Ectodermal cell (in vitro differentiated cells): ENCODE results near the gene NID2.

Source experiments
- H3K27ac ChIP-seq: 2 replicates; pipeline ENCODE4 v1.7.0; 2013; ENCODE audit warnings: mild to moderate bottlenecking, low read depth, low read length; ENCODE audit not compliant: insufficient read depth, poor library complexity, severe bottlenecking
- H3K27me3 ChIP-seq: 2 replicates; pipeline ENCODE4 v1.7.0; 2013; ENCODE audit warnings: mild to moderate bottlenecking, low read length; ENCODE audit not compliant: insufficient read depth, control insufficient read depth, poor library complexity, severe bottlenecking
- H3K36me3 ChIP-seq: one replicate; pipeline ENCODE4 v1.7.0; 2013; ENCODE audit warnings: low read length; ENCODE audit not compliant: control insufficient read depth, insufficient read depth
- H3K4me1 ChIP-seq: one replicate; pipeline ENCODE4 v1.7.0; 2013; ENCODE audit warnings: low read length; ENCODE audit not compliant: control insufficient read depth, insufficient read depth
- H3K4me3 ChIP-seq: 2 replicates; pipeline ENCODE4 v1.7.0; 2013; ENCODE audit warnings: low read depth, low read length, control low read depth; ENCODE audit not compliant: insufficient read depth
- H3K9me3 ChIP-seq: 2 replicates; pipeline ENCODE4 v1.7.0; 2013; ENCODE audit warnings: mild to moderate bottlenecking, low read length, moderate library complexity; ENCODE audit not compliant: control insufficient read depth
- WGBS, 2 experiments: methylation state at CpG; one replicate each; pipeline ENCODE4 v1.1.7; 2013; ENCODE audit warnings: missing lambda C conversion rate in 2 of 2; 5-methylcytosine and 5-hydroxymethylcytosine counted together

The NID2 gene

DNA sequence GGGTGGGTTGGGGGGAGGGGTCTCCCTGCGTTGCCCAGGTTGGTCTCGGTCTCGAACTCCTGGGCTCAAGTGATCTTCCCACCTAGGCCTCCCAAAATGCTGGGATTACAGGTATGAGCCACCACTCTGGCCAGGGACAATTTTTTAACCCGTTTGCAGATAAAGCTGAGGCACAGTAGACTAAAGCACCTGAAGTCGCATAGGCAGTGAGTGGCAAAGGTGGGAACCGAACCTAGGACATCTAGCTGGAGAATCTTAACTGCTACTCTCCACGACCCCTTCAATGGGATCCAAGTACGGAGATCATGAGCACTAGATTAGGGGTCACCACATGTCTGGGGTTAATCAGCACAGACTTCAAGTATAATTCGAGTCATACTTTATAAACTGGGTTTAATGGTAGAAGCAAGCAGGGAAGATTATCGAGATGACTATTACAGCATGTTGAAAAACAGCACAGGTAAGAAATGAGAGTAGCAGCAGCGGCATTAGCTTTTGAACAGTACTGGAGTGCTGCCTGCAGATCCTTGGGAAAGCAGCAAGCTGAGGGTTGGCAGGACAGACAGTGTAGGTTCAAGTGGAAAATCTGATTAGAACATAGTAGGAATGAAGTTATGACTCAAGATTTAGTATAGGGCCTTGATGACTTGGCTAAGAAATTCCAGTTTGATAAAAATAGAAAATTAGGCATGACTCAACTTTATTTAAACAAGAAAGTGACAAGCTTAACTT lies 23.9 kb downstream of the NID2 start:
- Histone ChIP-seq H3K9me3 (no peaks in the 10 kb centered on the region), H3K4me3 (no peak overlapping the region), H3K4me1 (no peaks in the 10 kb centered on the region), H3K27ac (no peak overlapping the region), H3K27me3 (no peaks in the 10 kb centered on the region), H3K36me3 (no peaks in the 10 kb centered on the region)
- WGBS, 2 experiments = 86 to 87% methylated on average over 11 of the region's 11 CpGs

DNA sequence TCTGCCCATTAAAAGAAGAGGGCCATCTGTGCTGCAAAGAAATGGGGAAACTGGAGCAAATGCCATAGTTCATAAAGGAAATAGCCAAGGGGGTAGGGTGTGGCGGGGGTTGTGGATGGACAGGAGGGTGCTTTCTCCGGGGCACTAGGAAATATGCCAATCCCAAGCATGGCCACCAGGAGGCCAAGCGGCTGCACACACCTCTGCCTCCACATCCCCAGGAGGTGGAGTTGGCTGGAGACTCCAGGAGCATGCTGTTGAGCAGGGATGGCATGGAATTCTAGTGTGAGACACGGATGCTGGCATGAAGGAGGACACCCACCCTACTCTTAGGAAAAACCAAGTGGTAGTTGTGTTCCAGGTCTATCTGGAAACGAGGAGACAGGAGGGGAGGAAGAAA lies 25.2 kb downstream of the NID2 start:
- Histone ChIP-seq H3K4me3 (no peak overlapping the region), H3K27ac (no peak overlapping the region), H3K36me3 (no peaks in the 10 kb centered on the region), H3K4me1 (no peaks in the 10 kb centered on the region), H3K27me3 (no peaks in the 10 kb centered on the region), H3K9me3 (no peaks in the 10 kb centered on the region)
- WGBS, 2 experiments = 49% methylated on average over 4 to 5 of the region's 5 CpGs

GRCh38 chr14:52042371-52043289 lies 26.2 kb downstream of the NID2 start:
- no peaks in the 10 kb centered on the region for H3K9me3 ChIP-seq
- 78 to 82% methylated on average over 8 of the region's 8 CpGs for WGBS, 2 experiments
- H3K4me1 ChIP-seq = no peaks in the 10 kb centered on the region
- H3K36me3 ChIP-seq = peaks cover 3% of the 10 kb centered on the region
- no peaks in the 10 kb centered on the region for H3K27me3 ChIP-seq
- H3K4me3 ChIP-seq = no peak overlapping the region
- H3K27ac ChIP-seq = no peak overlapping the region

GRCh38 chr14:52040598-52040997 lies 28.3 kb downstream of the NID2 start:
- Histone ChIP-seq H3K27ac (no peak overlapping the region), H3K4me1 (no peaks in the 10 kb centered on the region), H3K36me3 (peaks cover 3% of the 10 kb centered on the region), H3K9me3 (no peaks in the 10 kb centered on the region), H3K4me3 (no peak overlapping the region), H3K27me3 (no peaks in the 10 kb centered on the region)
- WGBS, 2 experiments = 94 to 95% methylated on average over 7 of the region's 7 CpGs

- no peak overlapping the region for H3K4me3 ChIP-seq
- 89 to 93% methylated on average over 4 to 6 of the region's 7 CpGs for WGBS, 2 experiments
- H3K9me3 ChIP-seq = no peaks in the 10 kb centered on the region
- no peak overlapping the region for H3K27ac ChIP-seq
- peaks cover 3% of the 10 kb centered on the region for H3K36me3 ChIP-seq
- H3K4me1 ChIP-seq = no peaks in the 10 kb centered on the region
- H3K27me3 ChIP-seq = no peaks in the 10 kb centered on the region
Observed at GRCh38 chr14:52039124-52039815, 29.6 kb downstream of the NID2 start.

- Histone ChIP-seq H3K9me3 (no peaks in the 10 kb centered on the region), H3K4me1 (peaks cover 8% of the 10 kb centered on the region), H3K4me3 (no peak overlapping the region), H3K27ac (no peak overlapping the region), H3K36me3 (no peaks in the 10 kb centered on the region), H3K27me3 (no peaks in the 10 kb centered on the region)
- WGBS, 2 experiments = 64 to 73% methylated on average over 9 of the region's 10 CpGs
Observed at GRCh38 chr14:52033101-52033642, 35.7 kb downstream of the NID2 start.

DNA sequence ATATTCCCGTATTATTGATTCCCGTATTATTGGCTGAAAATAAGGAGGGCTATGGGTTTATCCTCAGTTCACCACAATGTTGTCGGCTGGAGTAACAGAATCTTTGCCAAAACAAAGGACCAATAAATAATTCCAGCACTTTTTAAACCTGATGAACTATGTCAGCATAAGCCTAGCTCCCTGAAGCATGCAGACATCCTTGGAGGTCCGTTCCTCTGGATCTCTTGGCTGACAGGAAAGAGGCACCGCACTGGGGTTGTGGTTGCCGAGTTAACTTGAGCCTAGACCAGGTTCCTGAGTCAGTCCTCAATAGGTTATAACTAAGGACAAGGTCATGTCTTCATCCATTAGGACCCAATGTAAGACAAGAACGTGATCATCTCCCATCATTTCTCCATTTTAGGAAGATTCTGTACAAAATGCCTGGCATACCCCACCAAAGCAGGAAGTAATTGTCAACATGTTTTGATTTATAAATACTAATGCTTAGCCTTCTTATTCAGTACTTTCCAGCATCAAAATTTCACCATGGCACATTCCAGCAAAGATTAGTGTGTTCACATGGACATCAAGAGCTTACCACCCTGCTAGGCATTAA lies 36.6 kb downstream of the NID2 start:
- Histone ChIP-seq H3K27me3 (no peaks in the 10 kb centered on the region), H3K36me3 (no peaks in the 10 kb centered on the region), H3K4me3 (no peak overlapping the region), H3K4me1 (peaks cover 8% of the 10 kb centered on the region), H3K9me3 (no peaks in the 10 kb centered on the region), H3K27ac (no peak overlapping the region)
- WGBS, 2 experiments = 80 to 83% methylated on average over 7 of the region's 7 CpGs

DNA sequence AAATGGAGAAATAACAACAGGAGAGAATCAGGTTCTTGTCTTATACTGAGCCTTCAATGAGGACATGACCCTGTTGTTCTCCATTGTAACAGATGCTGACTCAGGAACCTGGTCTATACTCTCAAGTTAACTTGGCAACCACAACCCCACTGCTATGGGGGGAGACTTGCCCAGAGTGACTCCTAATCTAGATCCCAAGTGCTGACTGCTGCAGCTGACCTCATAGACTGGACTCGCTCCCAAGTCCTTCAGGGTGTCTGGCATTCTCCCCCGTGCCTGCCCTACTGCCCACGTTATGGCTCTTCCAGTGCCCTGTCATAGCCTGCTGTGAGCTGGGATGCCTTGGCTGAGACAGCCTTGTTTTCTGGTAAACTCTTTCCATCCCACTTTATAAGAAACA lies 37.1 kb downstream of the NID2 start:
- Histone ChIP-seq H3K4me3 (no peak overlapping the region), H3K27ac (no peak overlapping the region), H3K4me1 (peaks cover 8% of the 10 kb centered on the region), H3K9me3 (no peaks in the 10 kb centered on the region), H3K27me3 (no peaks in the 10 kb centered on the region), H3K36me3 (no peaks in the 10 kb centered on the region)
- WGBS, 2 experiments = 91 to 92% methylated on average over 3 of the region's 3 CpGs

GRCh38 chr14:52029881-52030280 lies 39.0 kb downstream of the NID2 start:
- Histone ChIP-seq H3K27ac (no peak overlapping the region), H3K4me3 (no peak overlapping the region), H3K4me1 (peaks cover 8% of the 10 kb centered on the region), H3K9me3 (no peaks in the 10 kb centered on the region), H3K36me3 (no peaks in the 10 kb centered on the region), H3K27me3 (no peaks in the 10 kb centered on the region)
- 89 to 100% methylated on average over 1 of the region's 1 CpG for WGBS, 2 experiments
